ENCODE measurements around the gene EYS.
"Not testable (repeated sequence)": the region's sequence is repeated elsewhere in the genome, so short reads cannot be mapped to it uniquely, and the experiment has no call there.

The EYS gene

DNA sequence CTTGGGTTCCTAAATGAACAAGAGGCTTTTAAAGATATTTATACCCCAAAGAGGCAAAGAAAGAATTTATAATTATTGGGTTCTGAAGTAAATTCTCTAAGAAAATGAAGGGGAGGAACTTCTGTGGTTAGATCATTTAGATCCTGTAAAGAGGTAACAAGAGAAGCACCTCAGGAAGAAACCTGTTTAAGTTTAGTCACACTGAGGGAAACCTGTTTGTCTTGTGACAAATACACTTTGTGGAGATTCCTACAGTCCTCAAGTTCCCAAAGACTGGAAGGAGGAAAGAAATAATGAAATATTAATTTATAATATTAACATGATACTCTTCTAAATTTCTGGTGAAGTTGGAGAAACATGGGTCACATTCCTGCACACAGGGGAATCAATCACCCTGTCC lies 647.5 kb downstream of the EYS start:
- H3K4me3 ChIP-seq (ENCODE audit: low read depth, low read length) = no peak overlapping the region
- H3K4me1 ChIP-seq (ENCODE audit: control insufficient read depth, insufficient read depth, low read length, unreplicated experiment) = no peaks in the 10 kb centered on the region
- no peak overlapping the region for H3K27ac ChIP-seq (ENCODE audit: low read depth, low read length)
- no peaks in the 10 kb centered on the region for H3K27me3 ChIP-seq (ENCODE audit: insufficient read depth, low read length)
- no peak overlapping the region for H2AFZ ChIP-seq (ENCODE audit: low read length, unreplicated experiment)
- H3K36me3 ChIP-seq (ENCODE audit: insufficient read depth, low read length) = no peaks in the 10 kb centered on the region
- no peaks in the 10 kb centered on the region for H3K79me2 ChIP-seq (ENCODE audit: control insufficient read depth, insufficient read depth, low read length, unreplicated experiment)

DNA sequence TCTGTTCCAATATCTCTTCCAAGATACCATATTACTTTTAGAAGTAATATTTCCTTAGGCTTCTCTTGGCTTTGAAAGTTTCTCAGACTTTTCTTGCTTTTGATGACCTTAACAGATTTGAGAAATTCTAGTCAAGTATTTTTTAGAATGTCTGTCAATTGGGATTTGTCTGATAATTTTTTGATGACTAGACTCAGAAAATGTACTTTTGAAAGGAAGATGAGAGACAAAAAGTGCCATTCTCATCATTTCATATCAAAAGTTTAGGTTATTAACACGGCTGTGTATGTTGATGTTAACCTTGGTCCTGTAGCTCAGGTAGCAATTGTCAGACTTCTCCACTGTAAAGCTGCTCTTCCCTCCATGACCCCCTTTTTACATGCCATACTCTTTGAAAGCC lies 651.5 kb downstream of the EYS start:
- Histone ChIP-seq H3K79me2 (ENCODE audit: control insufficient read depth, insufficient read depth, low read length, unreplicated experiment) (no peaks in the 10 kb centered on the region), H2AFZ (ENCODE audit: low read length, unreplicated experiment) (no peak overlapping the region), H3K4me3 (ENCODE audit: low read depth, low read length) (no peak overlapping the region), H3K36me3 (ENCODE audit: insufficient read depth, low read length) (no peaks in the 10 kb centered on the region), H3K27me3 (ENCODE audit: insufficient read depth, low read length) (no peaks in the 10 kb centered on the region), H3K27ac (ENCODE audit: low read depth, low read length) (no peak overlapping the region), H3K4me1 (ENCODE audit: control insufficient read depth, insufficient read depth, low read length, unreplicated experiment) (no peaks in the 10 kb centered on the region)

DNA sequence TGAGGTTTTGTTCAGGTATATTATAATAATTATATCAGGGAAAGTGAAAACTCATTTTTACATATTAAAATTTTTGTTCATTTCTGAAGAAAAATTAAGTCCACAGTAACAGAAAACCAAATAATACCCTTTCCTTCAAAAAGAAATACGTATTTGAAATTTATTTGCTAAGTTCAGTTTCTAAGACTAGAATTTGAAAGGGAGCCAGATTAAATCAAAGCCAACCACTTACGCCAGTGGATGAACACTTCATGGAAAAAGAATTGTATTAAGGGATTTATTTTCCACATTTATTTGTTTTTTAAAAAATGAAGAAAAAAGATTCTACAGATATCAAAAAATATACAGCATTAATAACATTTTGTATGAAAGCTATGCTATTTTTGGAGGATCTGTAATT lies 654.4 kb downstream of the EYS start:
- Histone ChIP-seq H3K79me2 (ENCODE audit: control insufficient read depth, insufficient read depth, low read length, unreplicated experiment) (no peaks in the 10 kb centered on the region), H2AFZ (ENCODE audit: low read length, unreplicated experiment) (no peak overlapping the region), H3K36me3 (ENCODE audit: insufficient read depth, low read length) (no peaks in the 10 kb centered on the region), H3K27me3 (ENCODE audit: insufficient read depth, low read length) (0 out of 2 replicates have a peak, but pooled peaks cover 4% of the 10 kb centered on the region), H3K4me3 (ENCODE audit: low read depth, low read length) (no peak overlapping the region), H3K4me1 (ENCODE audit: control insufficient read depth, insufficient read depth, low read length, unreplicated experiment) (no peaks in the 10 kb centered on the region), H3K27ac (ENCODE audit: low read depth, low read length) (no peak overlapping the region)

DNA sequence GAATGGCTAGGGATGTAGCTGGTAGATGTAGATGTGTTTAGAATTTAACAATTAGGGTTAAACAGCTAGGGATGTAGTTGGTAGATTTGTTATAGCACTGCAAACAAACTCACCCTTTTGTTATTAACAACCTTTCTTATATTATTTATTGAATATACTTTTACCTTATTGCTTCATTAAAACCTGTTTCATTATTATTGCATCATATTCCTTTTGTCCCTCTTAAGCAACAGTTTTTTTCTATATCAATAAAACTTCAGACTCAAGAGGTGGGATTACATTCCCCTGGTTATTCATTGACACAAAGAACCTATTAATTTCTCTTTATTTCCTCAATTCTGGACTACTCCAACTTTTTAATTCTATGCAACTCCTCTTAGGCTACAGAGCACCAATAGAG lies 661.2 kb downstream of the EYS start:
- Histone ChIP-seq H3K4me1 (ENCODE audit: control insufficient read depth, insufficient read depth, low read length, unreplicated experiment) (no peaks in the 10 kb centered on the region), H3K27me3 (ENCODE audit: insufficient read depth, low read length) (0 out of 2 replicates have a peak, but pooled peaks cover 7% of the 10 kb centered on the region), H3K27ac (ENCODE audit: low read depth, low read length) (no peak overlapping the region), H3K4me3 (ENCODE audit: low read depth, low read length) (no peak overlapping the region), H3K36me3 (ENCODE audit: insufficient read depth, low read length) (no peaks in the 10 kb centered on the region), H3K79me2 (ENCODE audit: control insufficient read depth, insufficient read depth, low read length, unreplicated experiment) (no peaks in the 10 kb centered on the region), H2AFZ (ENCODE audit: low read length, unreplicated experiment) (no peak overlapping the region)

DNA sequence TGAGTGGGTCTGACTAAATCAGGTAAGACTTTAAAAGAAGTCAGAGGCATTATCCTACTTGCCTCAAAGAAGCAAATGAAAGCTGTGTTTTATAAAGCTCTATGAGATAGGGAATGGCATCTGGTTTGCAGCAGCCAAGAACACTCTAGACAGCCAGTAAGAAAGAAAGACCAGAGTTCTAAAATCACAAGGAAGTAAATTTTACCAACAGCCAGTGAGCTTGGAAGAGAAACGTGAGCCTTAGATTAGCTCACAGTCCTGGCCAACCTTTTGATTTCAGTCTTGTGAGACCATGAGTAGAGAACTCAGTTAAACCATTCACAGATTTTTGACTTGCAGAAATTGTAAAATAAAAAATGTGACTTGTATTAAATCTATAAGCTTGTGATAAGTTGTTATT lies 693.0 kb downstream of the EYS start:
- H3K36me3 ChIP-seq (ENCODE audit: insufficient read depth, low read length) = no peaks in the 10 kb centered on the region

DNA sequence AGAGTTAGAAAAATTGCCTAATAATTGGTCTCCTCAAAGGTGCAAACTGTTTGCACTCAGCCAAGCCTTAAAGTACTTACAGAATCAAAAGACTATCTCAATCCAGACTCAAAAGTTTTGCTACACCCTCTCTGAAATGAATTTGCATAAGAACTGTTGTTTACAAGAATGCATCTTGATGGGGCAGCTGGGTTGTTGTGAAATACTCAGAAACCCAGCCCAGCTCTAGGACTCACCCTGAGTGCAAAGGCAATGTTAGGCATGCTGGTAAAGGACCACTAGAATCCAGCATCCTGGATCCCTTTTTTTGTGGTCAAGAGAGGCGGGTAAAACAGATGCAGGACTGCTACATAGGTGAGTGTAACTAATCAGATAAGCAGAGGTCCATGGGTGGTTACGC lies 700.2 kb downstream of the EYS start:
- no peaks in the 10 kb centered on the region for H3K36me3 ChIP-seq (ENCODE audit: insufficient read depth, low read length)
- peaks cover 3% of the 10 kb centered on the region; the same call in 1 of the 2 replicates for H3K27me3 ChIP-seq (ENCODE audit: insufficient read depth, low read length)
- no peaks in the 10 kb centered on the region for H3K79me2 ChIP-seq (ENCODE audit: control insufficient read depth, insufficient read depth, low read length, unreplicated experiment)
- no peak overlapping the region for H2AFZ ChIP-seq (ENCODE audit: low read length, unreplicated experiment)
- no peaks in the 10 kb centered on the region for H3K4me1 ChIP-seq (ENCODE audit: control insufficient read depth, insufficient read depth, low read length, unreplicated experiment)
- H3K27ac ChIP-seq (ENCODE audit: low read depth, low read length) = no peak overlapping the region
- no peak overlapping the region for H3K4me3 ChIP-seq (ENCODE audit: low read depth, low read length)

More for the DNA sequence above, 693.0 kb downstream of the EYS start:
- Histone ChIP-seq H3K27ac (ENCODE audit: low read depth, low read length) (no peak overlapping the region), H3K79me2 (ENCODE audit: control insufficient read depth, insufficient read depth, low read length, unreplicated experiment) (no peaks in the 10 kb centered on the region), H3K4me1 (ENCODE audit: control insufficient read depth, insufficient read depth, low read length, unreplicated experiment) (no peaks in the 10 kb centered on the region), H3K4me3 (ENCODE audit: low read depth, low read length) (no peak overlapping the region), H3K27me3 (ENCODE audit: insufficient read depth, low read length) (0 out of 2 replicates have a peak, but pooled peaks cover 3% of the 10 kb centered on the region), H2AFZ (ENCODE audit: low read length, unreplicated experiment) (no peak overlapping the region)

DNA sequence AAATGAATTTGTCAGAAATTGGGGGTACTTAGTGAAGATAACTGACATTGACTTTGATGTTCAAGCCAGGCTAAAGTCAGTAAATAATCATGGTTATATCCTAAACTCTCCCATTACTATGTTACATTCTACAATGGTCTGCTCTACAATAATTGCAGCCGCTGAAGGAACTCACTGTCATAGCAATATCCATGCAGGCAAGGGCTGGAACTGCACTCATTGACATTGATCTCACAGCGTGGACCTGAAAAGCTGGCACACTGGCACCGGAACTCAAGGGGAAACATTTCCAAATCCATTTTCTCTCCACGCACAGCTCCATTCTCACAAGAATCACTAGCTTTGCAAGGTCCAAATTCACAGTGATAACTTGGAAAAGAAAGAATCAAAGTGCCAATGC lies 702.7 kb downstream of the EYS start:
- no peaks in the 10 kb centered on the region for H3K79me2 ChIP-seq (ENCODE audit: control insufficient read depth, insufficient read depth, low read length, unreplicated experiment)
- H3K4me3 ChIP-seq (ENCODE audit: low read depth, low read length) = no peak overlapping the region
- H3K4me1 ChIP-seq (ENCODE audit: control insufficient read depth, insufficient read depth, low read length, unreplicated experiment) = no peaks in the 10 kb centered on the region
- H3K27me3 ChIP-seq (ENCODE audit: insufficient read depth, low read length) = peaks cover 3% of the 10 kb centered on the region; the same call in 1 of the 2 replicates
- no peak overlapping the region for H2AFZ ChIP-seq (ENCODE audit: low read length, unreplicated experiment)
- no peaks in the 10 kb centered on the region for H3K36me3 ChIP-seq (ENCODE audit: insufficient read depth, low read length)
- H3K27ac ChIP-seq (ENCODE audit: low read depth, low read length) = no peak overlapping the region

DNA sequence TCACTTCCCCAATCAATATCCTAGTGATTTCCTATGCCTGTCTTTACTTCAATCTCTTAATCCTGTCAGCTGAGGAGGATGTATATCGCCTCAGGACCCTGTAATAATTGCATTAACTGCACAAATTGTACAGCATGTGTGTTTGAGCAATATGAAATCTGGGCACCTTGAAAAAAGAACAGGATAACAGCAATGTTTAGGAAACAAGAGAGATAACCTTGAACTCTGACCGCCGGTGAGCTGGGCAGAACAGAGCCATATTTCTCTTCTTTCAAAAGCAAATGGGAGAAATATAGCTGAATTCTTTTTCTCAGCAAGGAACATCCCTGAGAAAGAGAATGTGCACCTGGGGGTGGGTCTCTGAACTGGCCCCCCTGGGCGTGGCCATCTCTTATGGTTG lies 704.1 kb downstream of the EYS start:
- not testable (repeated sequence) for H3K4me1 ChIP-seq (ENCODE audit: control insufficient read depth, insufficient read depth, low read length, unreplicated experiment); H3K27me3 ChIP-seq (ENCODE audit: insufficient read depth, low read length); H3K79me2 ChIP-seq (ENCODE audit: control insufficient read depth, insufficient read depth, low read length, unreplicated experiment); H3K4me3 ChIP-seq (ENCODE audit: low read depth, low read length); H3K36me3 ChIP-seq (ENCODE audit: insufficient read depth, low read length); H3K27ac ChIP-seq (ENCODE audit: low read depth, low read length); H2AFZ ChIP-seq (ENCODE audit: low read length, unreplicated experiment)

DNA sequence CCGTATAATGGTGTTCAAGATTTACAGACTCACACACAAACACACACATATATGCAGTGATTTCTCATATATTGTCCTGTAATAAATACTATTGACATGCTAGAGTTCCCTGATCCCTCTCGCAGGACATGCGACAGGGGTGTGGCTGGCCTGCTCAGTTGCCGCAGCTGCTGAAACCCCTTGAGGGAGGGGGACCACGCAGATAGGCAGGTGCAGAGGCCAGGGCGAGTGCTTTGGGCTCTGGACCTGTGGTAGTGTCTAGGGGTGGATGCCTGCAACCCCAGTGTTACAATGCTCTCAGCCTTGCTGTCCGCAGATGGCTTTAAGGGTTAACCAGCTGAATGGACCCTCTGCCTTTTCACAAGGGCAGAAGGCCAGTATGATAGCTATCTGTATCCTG lies 706.2 kb downstream of the EYS start:
- Histone ChIP-seq H2AFZ (ENCODE audit: low read length, unreplicated experiment) (no peak overlapping the region), H3K4me1 (ENCODE audit: control insufficient read depth, insufficient read depth, low read length, unreplicated experiment) (no peaks in the 10 kb centered on the region), H3K4me3 (ENCODE audit: low read depth, low read length) (no peak overlapping the region), H3K27ac (ENCODE audit: low read depth, low read length) (no peak overlapping the region), H3K27me3 (ENCODE audit: insufficient read depth, low read length) (peaks cover 3% of the 10 kb centered on the region; the same call in 1 of the 2 replicates), H3K79me2 (ENCODE audit: control insufficient read depth, insufficient read depth, low read length, unreplicated experiment) (no peaks in the 10 kb centered on the region), H3K36me3 (ENCODE audit: insufficient read depth, low read length) (no peaks in the 10 kb centered on the region)

DNA sequence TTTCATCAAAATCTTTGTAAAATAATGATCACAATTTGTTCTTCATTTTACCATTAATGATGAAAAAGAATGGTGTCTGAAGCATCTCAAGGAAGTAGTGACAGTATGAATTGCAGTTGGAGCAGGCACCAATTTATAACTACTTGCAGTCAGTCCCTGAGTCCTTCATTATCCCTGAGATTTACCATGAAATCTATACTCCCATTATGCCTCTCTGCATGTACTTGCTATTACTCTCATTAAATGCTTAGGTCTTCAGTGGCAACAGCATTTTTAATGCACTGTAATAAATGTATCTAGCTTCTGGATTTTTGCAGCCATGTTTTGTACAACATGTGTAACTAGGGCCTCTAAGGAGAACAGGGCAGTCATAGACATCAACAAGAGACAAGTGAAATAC lies 708.8 kb downstream of the EYS start:
- Histone ChIP-seq H2AFZ (ENCODE audit: low read length, unreplicated experiment) (no peak overlapping the region), H3K27me3 (ENCODE audit: insufficient read depth, low read length) (no peaks in the 10 kb centered on the region), H3K27ac (ENCODE audit: low read depth, low read length) (no peak overlapping the region), H3K4me3 (ENCODE audit: low read depth, low read length) (no peak overlapping the region), H3K4me1 (ENCODE audit: control insufficient read depth, insufficient read depth, low read length, unreplicated experiment) (no peaks in the 10 kb centered on the region), H3K36me3 (ENCODE audit: insufficient read depth, low read length) (no peaks in the 10 kb centered on the region), H3K79me2 (ENCODE audit: control insufficient read depth, insufficient read depth, low read length, unreplicated experiment) (no peaks in the 10 kb centered on the region)

DNA sequence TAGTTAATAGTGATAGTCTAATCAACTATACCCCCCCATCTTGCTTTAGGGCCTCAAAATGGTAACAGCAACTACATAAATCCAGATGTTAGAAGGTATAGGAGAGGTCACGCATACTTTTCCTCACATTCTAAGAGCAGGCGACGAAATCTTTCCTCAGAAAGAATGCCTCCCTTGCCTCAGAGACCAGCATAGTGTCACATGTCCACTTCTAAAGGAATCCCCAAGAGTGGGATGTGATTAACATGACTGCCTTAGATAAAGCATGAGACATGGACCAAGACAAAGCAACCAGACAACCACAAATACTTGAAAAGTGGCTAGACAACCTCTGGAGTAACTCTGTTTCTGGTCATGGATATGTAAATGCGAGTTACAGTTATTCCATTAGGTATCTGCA lies 710.7 kb downstream of the EYS start:
- H3K27ac ChIP-seq (ENCODE audit: low read depth, low read length) = no peak overlapping the region
- H3K27me3 ChIP-seq (ENCODE audit: insufficient read depth, low read length) = 0 out of 2 replicates have a peak, but pooled peaks cover 2% of the 10 kb centered on the region
- H3K79me2 ChIP-seq (ENCODE audit: control insufficient read depth, insufficient read depth, low read length, unreplicated experiment) = no peaks in the 10 kb centered on the region
- H3K36me3 ChIP-seq (ENCODE audit: insufficient read depth, low read length) = no peaks in the 10 kb centered on the region
- H3K4me1 ChIP-seq (ENCODE audit: control insufficient read depth, insufficient read depth, low read length, unreplicated experiment) = no peaks in the 10 kb centered on the region
- H3K4me3 ChIP-seq (ENCODE audit: low read depth, low read length) = no peak overlapping the region
- H2AFZ ChIP-seq (ENCODE audit: low read length, unreplicated experiment) = no peak overlapping the region
